Muscle of leg (tissue), 11 donors: Measurements from ENCODE around the gene FUS. TPM values are rescaled to one million over a fixed set of nuclear protein-coding genes. Genes with fewer than 3 reads are reported as not detected.

Experiments used
- DNase-seq: peaks from one replicate; pipeline ENCODE4 v3.0.0; 2013
- H3K27ac ChIP-seq: one replicate; pipeline ENCODE4 v1.5.1; 2013; ENCODE audit warnings: mild to moderate bottlenecking, low read length, control low read depth
- H3K27me3 ChIP-seq: one replicate; pipeline ENCODE4 v1.6.1; 2013; ENCODE audit warnings: low read length; ENCODE audit not compliant: control insufficient read depth, insufficient read depth
- H3K36me3 ChIP-seq: one replicate; pipeline ENCODE4 v1.6.1; 2013; ENCODE audit warnings: low read length; ENCODE audit not compliant: control insufficient read depth, insufficient read depth
- H3K4me1 ChIP-seq: one replicate; pipeline ENCODE4 v1.6.1; 2013; ENCODE audit warnings: low read length; ENCODE audit not compliant: control insufficient read depth, insufficient read depth
- H3K4me3 ChIP-seq: one replicate; pipeline ENCODE4 v1.5.1; 2013; ENCODE audit warnings: low read length, control low read depth
- H3K9me3 ChIP-seq: replicated peaks from 2 replicates; pipeline ENCODE4 v1.6.1; 2013; ENCODE audit warnings: low read depth, low read length; ENCODE audit not compliant: control insufficient read depth
- WGBS: methylation state at CpG from one replicate; pipeline ENCODE4 v1.1.5; 2013; ENCODE audit warnings: missing lambda C conversion rate; ENCODE audit not compliant: insufficient coverage; 5-methylcytosine and 5-hydroxymethylcytosine counted together
- polyA plus RNA-seq, 8 donors: library from polyadenylated mRNA; unstranded; fragments of 120-200 nt; gene quantifications; one replicate each; pipeline versions ENCODE4 v1.2.1 to v1.2.3, GENCODE V29; 2013; ENCODE audit warnings: inconsistent platforms in 1 of 8, low replicate concordance in 1 of 8; ENCODE audit not compliant: insufficient read length in 8 of 8, insufficient read depth in 1 of 8
- total RNA-seq: library from RNA; stranded (reverse); fragments of 120-200 nt; gene quantifications from one replicate; pipeline ENCODE4 v1.2.4, GENCODE V29; 2013

The FUS gene
- total and polyA plus RNA-seq, 9 donors: 35.6 to 585 (median 465) TPM

DNA sequence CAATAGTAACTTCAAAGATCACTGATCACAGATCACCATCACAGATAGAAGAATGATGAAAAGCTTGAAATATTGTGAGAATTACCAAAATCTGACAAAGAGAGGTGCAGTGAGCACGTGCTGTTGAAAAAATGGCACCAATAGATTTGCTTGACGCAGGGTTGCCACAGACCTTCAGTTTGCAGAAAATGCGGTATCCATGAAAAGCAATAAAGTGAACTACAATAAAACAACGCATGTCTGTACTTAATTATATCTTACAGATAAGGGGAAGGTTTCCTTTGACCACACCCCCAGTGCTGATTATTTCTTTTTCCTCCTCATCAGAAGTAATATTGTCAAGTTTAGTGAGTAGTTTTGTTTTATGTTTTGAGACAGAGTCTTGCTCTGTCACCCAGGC lies 58.1 kb downstream of the FUS start:
- no peak for DNase-seq
- peaks cover 2% of the 10 kb centered on the region for H3K27me3 ChIP-seq
- no peak overlapping the region for H3K4me3 ChIP-seq
- H3K27ac ChIP-seq: no peak overlapping the region
- peaks cover 6% of the 10 kb centered on the region for H3K9me3 ChIP-seq
- WGBS: 50% methylated on average over 1 of the region's 4 CpGs
- no peaks in the 10 kb centered on the region for H3K36me3 ChIP-seq
- no peaks in the 10 kb centered on the region for H3K4me1 ChIP-seq

Other genes with a start within 250 kb of the FUS start
- 11.8 TPM for gene ORAI3, start 231.1 kb upstream of the FUS start, total RNA-seq
- gene ORAI3, start 231.1 kb upstream of the FUS start, polyA plus RNA-seq: 10 to 100 TPM in 7 of 8 donors, 1 to 10 TPM in 1; 8.9 to 14.0 (median 11.1) TPM
- gene SETD1A, start 222.4 kb upstream of the FUS start, total RNA-seq: 2.7 TPM
- gene SETD1A, start 222.4 kb upstream of the FUS start, polyA plus RNA-seq: 10 to 100 TPM in 7 of 8 donors, 1 to 10 TPM in 1; 9.8 to 16.5 (median 13.1) TPM
- gene HSD3B7, start 194.9 kb upstream of the FUS start, total RNA-seq: 13.7 TPM
- 1 to 10 TPM; 7.3 to 10.0 (median 8.7) TPM for gene HSD3B7, start 194.9 kb upstream of the FUS start, polyA plus RNA-seq
- 0.66 TPM for gene STX1B, start 169.5 kb upstream of the FUS start, total RNA-seq
- gene STX1B, start 169.5 kb upstream of the FUS start, polyA plus RNA-seq: 1 to 10 TPM in 7 of 8 donors, under 1 TPM in 1; 0.99 to 2.9 (median 1.6) TPM
- gene STX4, start 146.6 kb upstream of the FUS start, total RNA-seq: 25.7 TPM
- gene STX4, start 146.6 kb upstream of the FUS start, polyA plus RNA-seq: 10 to 100 TPM; 38.0 to 49.8 (median 43.4) TPM
- gene ZNF668, start 105.9 kb upstream of the FUS start, total RNA-seq: 4.3 TPM
- gene ZNF668, start 105.9 kb upstream of the FUS start, polyA plus RNA-seq: 10 to 100 TPM in 6 of 8 donors, 1 to 10 TPM in 2; 8.5 to 12.3 (median 10.9) TPM
- gene ZNF646, start 105.7 kb upstream of the FUS start, total RNA-seq: 8.0 TPM
- gene ZNF646, start 105.7 kb upstream of the FUS start, polyA plus RNA-seq: 10 to 100 TPM in 3 of 8 donors, 1 to 10 TPM in 5; 7.9 to 11.6 (median 9.8) TPM
- gene PRSS53, start 91.2 kb upstream of the FUS start, total RNA-seq: 11.5 TPM
- 1 to 10 TPM; 1.8 to 6.3 (median 4.4) TPM for gene PRSS53, start 91.2 kb upstream of the FUS start, polyA plus RNA-seq
- 39.6 TPM for gene VKORC1, start 85.3 kb upstream of the FUS start, total RNA-seq
- 10 to 100 TPM; 55.0 to 75.2 (median 63.4) TPM for gene VKORC1, start 85.3 kb upstream of the FUS start, polyA plus RNA-seq
- 12.7 TPM for gene BCKDK, start 71.8 kb upstream of the FUS start, total RNA-seq
- gene BCKDK, start 71.8 kb upstream of the FUS start, polyA plus RNA-seq: 10 to 100 TPM; 24.8 to 33.3 (median 30.0) TPM
- 65.2 TPM for gene KAT8, start 62.5 kb upstream of the FUS start, total RNA-seq
- 10 to 100 TPM; 45.9 to 55.1 (median 52.7) TPM for gene KAT8, start 62.5 kb upstream of the FUS start, polyA plus RNA-seq
- gene PRSS8, start 44.4 kb upstream of the FUS start, total RNA-seq: not detected
- 10 to 100 TPM in 1 of 8 donors, 1 to 10 TPM in 2, under 1 TPM in 4, not detected in 1; 0.14 to 13.1 (median 0.47) TPM for gene PRSS8, start 44.4 kb upstream of the FUS start, polyA plus RNA-seq
- 2.3 TPM for gene PRSS36, start 30.1 kb upstream of the FUS start, total RNA-seq
- gene PRSS36, start 30.1 kb upstream of the FUS start, polyA plus RNA-seq: 1 to 10 TPM in 6 of 8 donors, under 1 TPM in 2; 0.55 to 2.6 (median 1.6) TPM
- gene PYCARD, start 22.6 kb downstream of the FUS start, total RNA-seq: 9.4 TPM
- gene PYCARD, start 22.6 kb downstream of the FUS start, polyA plus RNA-seq: 10 to 100 TPM in 2 of 8 donors, 1 to 10 TPM in 6; 5.9 to 10.9 (median 8.3) TPM
- gene TRIM72, start 34.0 kb downstream of the FUS start, total RNA-seq: 55.5 TPM
- gene TRIM72, start 34.0 kb downstream of the FUS start, polyA plus RNA-seq: 10 to 100 TPM; 47.7 to 83.0 (median 59.7) TPM
- not detected for gene PYDC1, start 37.0 kb downstream of the FUS start, total RNA-seq
- gene PYDC1, start 37.0 kb downstream of the FUS start, polyA plus RNA-seq: 1 to 10 TPM in 2 of 8 donors, under 1 TPM in 5, not detected in 1; 0.37 to 2.0 (median 0.84) TPM
- gene ITGAM, start 79.8 kb downstream of the FUS start, total RNA-seq: 3.4 TPM
- 1 to 10 TPM; 3.0 to 4.5 (median 4.0) TPM for gene ITGAM, start 79.8 kb downstream of the FUS start, polyA plus RNA-seq
- 0.35 TPM for gene ITGAX, start 175.0 kb downstream of the FUS start, total RNA-seq
- gene ITGAX, start 175.0 kb downstream of the FUS start, polyA plus RNA-seq: 1 to 10 TPM in 3 of 8 donors, under 1 TPM in 5; 0.43 to 1.7 (median 0.77) TPM
- 0.04 TPM for gene ITGAD, start 213.2 kb downstream of the FUS start, total RNA-seq
- 1 to 10 TPM in 2 of 8 donors, under 1 TPM in 6; 0.05 to 1.1 (median 0.50) TPM for gene ITGAD, start 213.2 kb downstream of the FUS start, polyA plus RNA-seq
- 131 TPM for gene COX6A2, start 248.2 kb downstream of the FUS start, total RNA-seq
- 100 to 1,000 TPM; 174 to 387 (median 282) TPM for gene COX6A2, start 248.2 kb downstream of the FUS start, polyA plus RNA-seq